ENCODE results near the gene DOCK2. TPM values are rescaled to one million over a fixed set of nuclear protein-coding genes. Genes with fewer than 3 reads are reported as not detected.

The DOCK2 gene
- total and polyA plus RNA-seq, 2 of the 8 experiments (the other 6 are each of a cell fraction or from before 2014, with no cell fraction given), result 3.9 to 5.7 TPM

- ChIA-PET CTCF (ENCODE audit: partially characterized antibody) (interaction anchor here (0.7 to 3.1 kb wide), 3 partner anchors 10 to 628 kb away, joined by 3 to 13 read pairs (median 4); no protein-coding TSS in a partner anchor), POLR2A (ENCODE audit: partially characterized antibody) (interaction anchor here (0.6 kb wide), 1 partner anchor 18 kb away, joined by 4 read pairs; no protein-coding TSS in a partner anchor)
- H3K79me2 ChIP-seq (ENCODE audit: control insufficient read depth in 1 of 2, insufficient read depth in 2 of 2, low read length in 2 of 2), result no peaks in the 10 kb centered on the region
- H2BK15ac ChIP-seq (ENCODE audit: low read length), result no peak overlapping the region
- no peak for TF ChIP-seq HDAC2 (IDR thresholded peaks at IDR 0.05; ENCODE audit: borderline replicate concordance in 1 of 2, low read depth in 2 of 2, low read length in 2 of 2)
- no peak for TF ChIP-seq NANOG (IDR thresholded peaks at IDR 0.05; ENCODE audit: insufficient read depth, low read depth, low read length, poor library complexity, severe bottlenecking)
- no peak for TF ChIP-seq RBBP5 (IDR thresholded peaks at IDR 0.05; ENCODE audit: borderline replicate concordance, low read depth, low read length)
- TF ChIP-seq YY1 (IDR thresholded peaks at IDR 0.05; ENCODE audit: low read depth, low read length), result no peak
- TF ChIP-seq CBX8 (IDR thresholded peaks at IDR 0.05; ENCODE audit: borderline replicate concordance, low read depth, low read length), result no peak
- TF ChIP-seq EGR1 (IDR thresholded peaks at IDR 0.05; ENCODE audit: borderline replicate concordance, low read depth, low read length), result no peak
- no peak for TF ChIP-seq GABPA (IDR thresholded peaks at IDR 0.05; ENCODE audit: borderline replicate concordance, insufficient read depth, low read length)
- no peak for TF ChIP-seq SIX5 (IDR thresholded peaks at IDR 0.05; ENCODE audit: low read depth, low read length)
- no peak for TF ChIP-seq CEBPB (IDR thresholded peaks at IDR 0.05; ENCODE audit: low read depth, low read length)
- no peak for TF ChIP-seq SIN3A (conservative IDR thresholded peaks at IDR 0.05 in 1 of 2, IDR thresholded peaks at IDR 0.05 in 1 of 2; ENCODE audit: low read depth in 1 of 2, low read length in 2 of 2)
- H3K4me3 ChIP-seq (ENCODE audit: extremely low read depth in 1 of 4, insufficient read depth in 2 of 4, low read depth in 3 of 4, low read length in 4 of 4), result no peak overlapping the region
- no peaks in the 10 kb centered on the region for H3K9me3 ChIP-seq (ENCODE audit: insufficient read depth in 2 of 2, low read depth in 1 of 2, low read length in 1 of 2)
- H3K18ac ChIP-seq (ENCODE audit: extremely low read depth, low read length), result no peak overlapping the region
- H3K14ac ChIP-seq (ENCODE audit: insufficient read length), result no peak overlapping the region
- no peak overlapping the region for H2BK120ac ChIP-seq (replicated peaks; ENCODE audit: low read depth, low read length)
- no peaks in the 10 kb centered on the region for H3K23me2 ChIP-seq (ENCODE audit: low read depth, low read length)
- H2AK5ac ChIP-seq (ENCODE audit: low read depth, low read length), result no peak overlapping the region
- H3K79me1 ChIP-seq (ENCODE audit: low read depth, low read length), result no peaks in the 10 kb centered on the region
- no peaks in the 10 kb centered on the region for H3K27me3 ChIP-seq (replicated peaks in 1 of 4; ENCODE audit: control insufficient read depth in 3 of 4, extremely low read depth in 1 of 4, insufficient read depth in 3 of 4, low read length in 3 of 4)
- H3K23ac ChIP-seq (ENCODE audit: insufficient read length), result no peak overlapping the region
- H3K9ac ChIP-seq (replicated peaks in 1 of 4; ENCODE audit: extremely low read depth in 1 of 4, low read depth in 3 of 4, low read length in 3 of 4), result no peak overlapping the region
- no peak overlapping the region for H2BK12ac ChIP-seq (ENCODE audit: low read depth, low read length)
- H2BK20ac ChIP-seq (ENCODE audit: low read length), result no peak overlapping the region
- no peaks in the 10 kb centered on the region for H3K36me3 ChIP-seq (ENCODE audit: control insufficient read depth in 2 of 4, insufficient read depth in 4 of 4, low read length in 3 of 4)
- no peak overlapping the region for H3K56ac ChIP-seq (replicated peaks; ENCODE audit: insufficient read length, low read depth, low read length)
- no peak overlapping the region for H3K27ac ChIP-seq (ENCODE audit: low read depth, low read length)
- peaks cover 0 to 3% (median under 1%) of the 10 kb centered on the region in 4 experiments; a peak in 1 of 7 replicates for H3K4me1 ChIP-seq (replicated peaks in 1 of 4; ENCODE audit: control insufficient read depth in 3 of 4, insufficient read depth in 4 of 4, low read length in 3 of 4)
- DNase-seq (ENCODE audit: low read depth in 1 of 2, low spot score in 2 of 2), result no peak
- H2AFZ ChIP-seq (ENCODE audit: low read length), result no peak overlapping the region
- H3K4ac ChIP-seq (replicated peaks; ENCODE audit: insufficient read length, low read depth, low read length), result no peak overlapping the region
- no peak overlapping the region for H4K91ac ChIP-seq (replicated peaks; ENCODE audit: insufficient read length, low read length)
- no peak overlapping the region for H4K5ac ChIP-seq (ENCODE audit: insufficient read length, low read depth, low read length)
- no peaks in the 10 kb centered on the region for H4K20me1 ChIP-seq (replicated peaks in 1 of 2; ENCODE audit: control insufficient read depth in 1 of 2, insufficient read depth in 2 of 2, low read length in 2 of 2)
- no peak overlapping the region for H2BK5ac ChIP-seq (ENCODE audit: low read depth, low read length)
- no peak overlapping the region for H4K8ac ChIP-seq (ENCODE audit: extremely low read depth, insufficient read depth, low read length)
- H3K4me2 ChIP-seq (ENCODE audit: insufficient read depth in 1 of 2, low read depth in 2 of 2, low read length in 2 of 2), result no peak overlapping the region
- no peak for FAIRE-seq
Measured at GRCh38 chr5:169837686-169838085, 200.6 kb downstream of the DOCK2 start.
